Right atrium auricular region (tissue), 2 donors: ENCODE measurements around the gene PDE6A. TPM values are rescaled to one million over a fixed set of nuclear protein-coding genes. Genes with fewer than 3 reads are reported as not detected.

Source experiments
- DNase-seq: peaks from one replicate; pipeline ENCODE4 v3.0.0-alpha.2; 2019; ENCODE audit warnings: low spot score
- H3K27ac ChIP-seq, 2 donors: fragments of 200-600 bp; sonication (generic); 1 replicate in 1 of 2; 2 replicates in 1 of 2; pipeline ENCODE4 v1.5.1; 2016 to 2019
- H3K27me3 ChIP-seq, 2 donors: fragments of 200-600 bp; sonication (generic); one replicate each; pipeline versions ENCODE4 v1.5.1 to v1.6.0; 2017 to 2019
- H3K36me3 ChIP-seq: fragments of 200-600 bp; sonication (generic); one replicate; pipeline ENCODE4 v1.5.1; 2016
- H3K4me1 ChIP-seq, 2 donors: fragments of 200-600 bp; sonication (generic); one replicate each; pipeline versions ENCODE4 v1.5.1 to v1.6.0; 2017 to 2019
- H3K4me3 ChIP-seq, 2 donors: fragments of 200-600 bp; sonication (generic); 1 replicate in 1 of 2; 2 replicates in 1 of 2; pipeline ENCODE4 v1.5.1; 2017 to 2019; ENCODE audit warnings: mild to moderate bottlenecking in 1 of 2, moderate library complexity in 1 of 2
- H3K9me3 ChIP-seq, 2 donors: fragments of 200-600 bp; sonication (generic); one replicate each; pipeline ENCODE4 v1.5.1; 2019
- total RNA-seq, 2 donors: library from RNA; depleted of rRNA; stranded (reverse); fragments of >200 nt; gene quantifications; one replicate each; pipeline ENCODE4 v1.1.0, GENCODE V29; 2016
- TF ChIP-seq, protein P1 (sequence below), 2 donors: fragments of 200-600 bp; sonication (generic); IDR thresholded peaks; one replicate each; pipeline ENCODE4 v1.5.1; 2019; ENCODE audit warnings: antibody characterized with exemption in 2 of 2

PDE6A gene
- total RNA-seq, 2 donors from 2014 or later: 0.08 TPM; not detected in 1

DNA sequence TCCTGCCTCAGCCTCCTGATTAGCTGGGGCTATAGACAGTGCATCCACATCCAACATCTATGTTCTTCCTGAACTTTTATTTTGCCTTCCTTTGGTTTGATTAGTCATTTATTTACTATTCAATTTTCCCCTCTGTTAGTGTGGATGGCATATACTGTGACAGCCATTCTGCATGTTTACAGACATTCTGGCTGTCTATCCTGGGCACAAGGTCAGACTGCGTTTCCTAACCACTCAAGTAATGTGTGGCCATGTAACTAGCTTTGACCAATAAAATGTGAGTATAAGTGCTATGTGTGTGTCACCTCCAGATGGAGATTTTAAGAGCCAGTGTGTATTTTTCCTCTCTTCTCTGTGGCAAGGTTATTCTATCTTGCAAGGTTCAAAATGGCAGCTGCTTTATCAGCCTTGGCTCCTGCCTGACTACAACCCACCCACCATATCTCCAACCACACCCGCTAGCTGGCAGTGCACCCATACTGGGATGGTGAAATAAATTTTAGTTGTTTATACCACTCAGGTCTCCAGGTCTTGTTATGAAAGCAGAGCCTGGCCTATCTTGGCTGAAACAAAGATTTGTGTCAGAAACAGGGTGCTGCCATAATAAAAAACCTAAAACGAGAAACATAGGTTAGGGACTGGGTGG lies 32.2 kb downstream of the PDE6A start:
- H3K27ac ChIP-seq: no peak overlapping the region
- H3K36me3 ChIP-seq: no peaks in the 10 kb centered on the region
- H3K4me3 ChIP-seq: no peak overlapping the region
- no peaks in the 10 kb centered on the region for H3K9me3 ChIP-seq
- H3K4me1 ChIP-seq: peaks cover 0 to 5% of the 10 kb centered on the region in 2 donors
- no peak for DNase-seq
- TF ChIP-seq, protein P1, sequence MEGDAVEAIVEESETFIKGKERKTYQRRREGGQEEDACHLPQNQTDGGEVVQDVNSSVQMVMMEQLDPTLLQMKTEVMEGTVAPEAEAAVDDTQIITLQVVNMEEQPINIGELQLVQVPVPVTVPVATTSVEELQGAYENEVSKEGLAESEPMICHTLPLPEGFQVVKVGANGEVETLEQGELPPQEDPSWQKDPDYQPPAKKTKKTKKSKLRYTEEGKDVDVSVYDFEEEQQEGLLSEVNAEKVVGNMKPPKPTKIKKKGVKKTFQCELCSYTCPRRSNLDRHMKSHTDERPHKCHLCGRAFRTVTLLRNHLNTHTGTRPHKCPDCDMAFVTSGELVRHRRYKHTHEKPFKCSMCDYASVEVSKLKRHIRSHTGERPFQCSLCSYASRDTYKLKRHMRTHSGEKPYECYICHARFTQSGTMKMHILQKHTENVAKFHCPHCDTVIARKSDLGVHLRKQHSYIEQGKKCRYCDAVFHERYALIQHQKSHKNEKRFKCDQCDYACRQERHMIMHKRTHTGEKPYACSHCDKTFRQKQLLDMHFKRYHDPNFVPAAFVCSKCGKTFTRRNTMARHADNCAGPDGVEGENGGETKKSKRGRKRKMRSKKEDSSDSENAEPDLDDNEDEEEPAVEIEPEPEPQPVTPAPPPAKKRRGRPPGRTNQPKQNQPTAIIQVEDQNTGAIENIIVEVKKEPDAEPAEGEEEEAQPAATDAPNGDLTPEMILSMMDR (IDR thresholded peaks at IDR 0.05): no peak
- no peaks in the 10 kb centered on the region for H3K27me3 ChIP-seq

DNA sequence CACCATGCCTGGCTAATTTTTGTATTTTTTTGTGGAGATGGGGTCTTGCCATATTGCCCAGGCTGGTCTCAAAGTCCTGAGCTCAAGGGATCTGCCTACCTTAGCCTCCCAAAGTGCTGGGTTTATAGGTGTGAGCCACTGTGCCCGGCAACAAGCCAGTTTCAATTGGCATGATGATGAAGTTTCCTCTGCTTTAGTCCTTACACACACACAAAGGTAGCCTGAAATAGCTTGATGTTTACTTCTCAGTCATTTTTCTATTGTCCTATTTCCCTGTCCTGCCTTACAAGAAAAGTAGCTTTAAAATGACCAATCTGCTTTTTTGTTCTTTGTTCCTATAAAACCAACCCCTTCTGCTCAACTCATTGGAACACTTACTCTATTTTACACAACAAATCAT lies 33.6 kb downstream of the PDE6A start:
- Histone ChIP-seq H3K27me3 (no peaks in the 10 kb centered on the region), H3K4me1 (no peaks in the 10 kb centered on the region), H3K27ac (no peak overlapping the region), H3K36me3 (no peaks in the 10 kb centered on the region), H3K4me3 (no peak overlapping the region), H3K9me3 (no peaks in the 10 kb centered on the region)
- TF ChIP-seq, protein P1 (IDR thresholded peaks at IDR 0.05): no peak
- no peak for DNase-seq

DNA sequence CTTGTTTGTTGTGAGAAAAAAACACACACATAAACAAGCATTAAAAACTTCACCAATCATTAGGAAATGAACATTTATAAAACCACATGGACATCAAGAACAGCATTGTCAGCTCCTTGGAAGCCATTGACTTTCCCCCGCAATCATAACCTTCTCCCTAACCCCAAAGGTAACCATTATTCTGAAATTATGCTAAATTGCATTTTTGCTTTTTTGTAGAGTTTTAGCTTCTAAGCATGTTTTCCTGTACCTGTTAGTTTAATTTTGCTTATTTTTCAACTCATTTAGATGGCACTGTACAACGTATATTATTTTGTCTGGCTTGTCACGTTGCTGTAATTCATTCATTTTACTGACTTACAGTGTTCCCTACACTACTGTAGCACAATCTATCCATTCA lies 36.8 kb downstream of the PDE6A start:
- no peaks in the 10 kb centered on the region for H3K9me3 ChIP-seq
- no peaks in the 10 kb centered on the region for H3K27me3 ChIP-seq
- H3K27ac ChIP-seq: no peak overlapping the region
- TF ChIP-seq, protein P1 (IDR thresholded peaks at IDR 0.05): no peak
- H3K4me1 ChIP-seq: no peaks in the 10 kb centered on the region
- H3K4me3 ChIP-seq: no peak overlapping the region
- H3K36me3 ChIP-seq: no peaks in the 10 kb centered on the region
- DNase-seq: no peak

DNA sequence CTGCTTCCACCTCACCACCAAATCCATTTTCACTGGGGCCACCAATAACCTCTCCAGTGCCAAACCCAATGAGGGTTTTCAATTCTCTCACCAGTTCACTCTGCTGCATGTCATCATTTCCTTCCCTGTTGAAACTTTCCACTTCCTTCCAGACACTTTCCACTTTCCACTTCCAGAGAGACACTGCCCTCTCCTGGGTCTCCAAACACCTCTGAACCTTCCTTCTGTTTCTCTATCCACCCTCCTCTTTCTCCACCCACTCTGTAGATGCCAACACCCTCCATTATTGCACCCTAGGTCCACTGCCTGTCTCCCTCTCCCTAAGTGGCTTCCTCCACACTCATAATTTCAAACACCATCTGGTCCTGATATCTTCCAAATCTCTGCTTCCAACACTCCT lies 39.6 kb downstream of the PDE6A start:
- H3K36me3 ChIP-seq: no peaks in the 10 kb centered on the region
- no peak overlapping the region for H3K4me3 ChIP-seq
- H3K27ac ChIP-seq: no peak overlapping the region
- no peaks in the 10 kb centered on the region for H3K27me3 ChIP-seq
- no peak for DNase-seq
- no peaks in the 10 kb centered on the region for H3K4me1 ChIP-seq
- TF ChIP-seq, protein P1 (IDR thresholded peaks at IDR 0.05): no peak
- H3K9me3 ChIP-seq: no peaks in the 10 kb centered on the region

DNA sequence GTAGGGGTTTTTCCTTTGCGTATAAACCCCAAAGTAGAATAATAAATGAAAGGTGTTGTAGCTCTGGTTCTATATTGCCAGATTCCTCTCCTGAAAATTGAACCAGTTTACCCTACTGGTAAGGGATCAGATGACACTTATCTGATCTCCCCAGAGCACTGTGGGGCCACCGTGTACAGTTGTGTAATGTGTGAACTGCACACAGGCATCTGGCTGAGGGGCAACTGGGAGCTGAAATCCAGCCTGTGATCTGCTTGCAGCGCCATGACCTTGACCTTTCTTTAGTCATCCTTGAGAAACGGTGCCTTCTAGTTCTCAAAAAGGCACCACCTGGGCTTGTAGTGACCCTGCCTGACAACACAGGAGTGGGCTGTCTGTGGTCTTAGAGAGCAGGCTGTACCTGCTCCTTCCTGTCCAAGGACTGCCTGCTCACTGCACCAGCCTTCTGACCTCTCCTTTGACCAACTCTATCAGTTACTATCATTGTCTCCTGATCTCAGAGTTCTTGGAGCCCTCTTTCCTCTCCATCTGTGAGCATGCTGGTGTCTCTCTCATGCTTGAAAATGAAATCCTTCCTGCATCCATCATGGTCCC lies 40.2 kb downstream of the PDE6A start:
- H3K27me3 ChIP-seq: no peaks in the 10 kb centered on the region
- no peaks in the 10 kb centered on the region for H3K4me1 ChIP-seq
- TF ChIP-seq, protein P1 (IDR thresholded peaks at IDR 0.05): no peak
- no peaks in the 10 kb centered on the region for H3K36me3 ChIP-seq
- no peak overlapping the region for H3K27ac ChIP-seq
- no peak overlapping the region for H3K4me3 ChIP-seq
- no peaks in the 10 kb centered on the region for H3K9me3 ChIP-seq
- DNase-seq: no peak

DNA sequence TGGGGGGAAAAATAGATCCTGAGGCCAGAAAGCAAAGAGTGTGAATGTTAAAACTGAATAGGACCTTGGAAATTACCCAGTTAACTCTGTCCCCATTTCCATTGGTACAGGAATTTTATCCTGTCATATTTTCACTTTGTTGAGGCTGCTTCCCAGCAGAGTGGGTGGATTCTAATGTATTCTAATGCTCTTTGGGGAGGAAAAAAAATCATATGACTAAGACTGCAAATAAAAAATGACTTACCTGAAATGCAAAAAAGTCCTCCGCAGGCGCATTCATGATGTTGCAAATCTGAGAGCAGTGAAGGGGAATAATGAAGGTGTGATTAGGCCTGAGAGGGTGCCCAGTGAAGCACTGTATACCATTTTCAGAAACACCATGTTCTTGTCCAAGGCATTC lies 41.2 kb downstream of the PDE6A start:
- Histone ChIP-seq H3K9me3 (no peaks in the 10 kb centered on the region), H3K27ac (no peak overlapping the region), H3K36me3 (no peaks in the 10 kb centered on the region), H3K27me3 (no peaks in the 10 kb centered on the region), H3K4me1 (no peaks in the 10 kb centered on the region), H3K4me3 (no peak overlapping the region)
- DNase-seq: no peak
- TF ChIP-seq, protein P1 (IDR thresholded peaks at IDR 0.05): no peak
